Vagina (tissue), 2 donors: ENCODE data around the gene B3GNT2.

Experiments used
- CTCF ChIP-seq, 3 experiments: fragments of 450-650 bp in 2 of 3; fragments of 200-600 bp in 1 of 3; sonication (generic) in 1 of 3; IDR thresholded peaks; one replicate each; pipeline ENCODE4 v1.5.1; 2017 to 2019; ENCODE audit warnings: antibody characterized with exemption in 3 of 3, mild to moderate bottlenecking in 2 of 3, moderate library complexity in 2 of 3
- POLR2A ChIP-seq, 2 donors: fragments of 450-650 bp; IDR thresholded peaks; one replicate each; pipeline ENCODE4 v1.6.1; 2017; ENCODE audit warnings: antibody characterized with exemption in 2 of 2, mild to moderate bottlenecking in 2 of 2, moderate library complexity in 2 of 2
- POLR2AphosphoS5 ChIP-seq, 2 donors: sonication (generic); formaldehyde crosslinking; IDR thresholded peaks; one replicate each; pipeline ENCODE4 v1.9.0; 2017; ENCODE audit warnings: antibody characterized with exemption in 2 of 2, mild to moderate bottlenecking in 2 of 2, low read depth in 1 of 2; ENCODE audit not compliant: insufficient read depth in 1 of 2

DNA sequence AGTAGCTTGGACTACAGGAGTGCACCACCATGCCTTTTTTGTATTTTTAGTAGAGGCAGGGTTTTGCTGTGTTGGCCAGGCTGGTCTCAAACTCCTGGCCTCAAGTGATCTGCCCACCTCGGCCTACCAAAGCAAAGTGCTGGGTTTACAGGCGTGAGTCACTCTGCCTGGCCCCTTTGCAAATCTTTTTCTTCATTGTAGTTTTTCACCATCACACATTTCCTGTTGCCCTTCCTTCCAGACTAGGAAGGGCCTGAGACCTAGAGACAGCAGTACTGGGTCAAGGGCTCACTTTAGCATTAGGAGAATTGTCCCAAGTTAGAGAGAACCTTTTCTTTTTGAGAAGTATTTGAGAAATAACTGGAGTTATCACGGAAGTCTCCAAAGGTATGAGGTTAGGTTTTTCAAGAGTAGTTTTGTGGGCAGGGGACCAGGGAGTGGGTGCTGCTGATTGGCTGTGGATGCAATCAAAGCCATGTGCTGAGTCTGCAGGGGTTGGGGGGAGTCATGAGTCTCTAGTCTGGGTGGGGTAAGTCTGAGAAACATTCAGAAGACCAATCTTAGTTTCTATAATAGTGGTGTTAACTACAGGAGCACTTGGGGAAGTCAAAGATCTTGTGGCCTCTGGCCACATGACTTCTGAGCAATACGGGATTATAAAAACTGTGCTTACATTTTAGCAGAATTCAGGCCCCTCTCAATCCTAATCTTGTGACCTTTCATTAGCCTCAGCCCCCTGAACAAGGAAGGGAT lies 23.7 kb downstream of the B3GNT2 start:
- TF ChIP-seq CTCF (IDR thresholded peaks at IDR 0.05) (no peak), POLR2A (IDR thresholded peaks at IDR 0.05) (no peak), POLR2AphosphoS5 (IDR thresholded peaks at IDR 0.05; ENCODE audit: insufficient read depth in 1 of 2, low read depth in 1 of 2) (no peak)
